ENCODE results near the gene NTN4.
"Not testable (repeated sequence)": the region's sequence is repeated elsewhere in the genome, so short reads cannot be mapped to it uniquely, and the experiment has no call there.

Gene NTN4

DNA sequence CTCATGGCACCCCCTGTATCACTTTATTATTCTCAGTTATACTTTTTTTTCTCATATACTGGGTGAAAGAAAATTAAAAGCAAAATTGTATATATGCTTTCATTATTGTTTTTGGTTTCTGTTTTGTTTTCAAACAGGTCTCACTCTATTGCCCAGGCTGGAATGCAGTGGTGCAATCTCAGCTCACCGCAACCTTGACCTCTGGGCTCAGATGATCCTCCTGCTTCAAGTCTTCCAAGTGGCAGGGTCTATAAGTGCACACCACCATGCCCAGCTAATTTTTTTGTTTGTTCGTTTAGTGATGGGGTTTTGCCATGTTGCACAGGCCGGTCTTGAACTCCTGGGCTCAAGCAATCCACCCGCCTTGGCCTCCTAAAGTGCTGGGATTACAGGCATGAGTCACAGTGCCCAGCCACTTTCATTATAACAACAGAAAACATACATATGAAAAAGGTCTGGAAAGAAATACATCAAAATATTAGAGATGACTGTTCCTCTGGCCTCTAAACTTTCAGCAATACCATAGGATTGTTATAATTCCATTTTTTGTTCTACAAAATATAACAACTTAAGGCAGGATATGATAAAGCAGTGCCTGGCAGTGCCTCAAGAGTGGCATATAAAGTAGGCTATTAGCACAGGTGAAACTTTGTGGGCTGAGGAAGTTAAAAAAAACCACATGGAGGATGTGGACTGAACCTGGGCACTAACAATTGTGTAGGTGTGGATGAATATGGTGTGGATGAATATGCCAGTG, 5.8 kb upstream of the NTN4 start:
- no peak for DNase-seq (ENCODE audit: low read depth)

DNA sequence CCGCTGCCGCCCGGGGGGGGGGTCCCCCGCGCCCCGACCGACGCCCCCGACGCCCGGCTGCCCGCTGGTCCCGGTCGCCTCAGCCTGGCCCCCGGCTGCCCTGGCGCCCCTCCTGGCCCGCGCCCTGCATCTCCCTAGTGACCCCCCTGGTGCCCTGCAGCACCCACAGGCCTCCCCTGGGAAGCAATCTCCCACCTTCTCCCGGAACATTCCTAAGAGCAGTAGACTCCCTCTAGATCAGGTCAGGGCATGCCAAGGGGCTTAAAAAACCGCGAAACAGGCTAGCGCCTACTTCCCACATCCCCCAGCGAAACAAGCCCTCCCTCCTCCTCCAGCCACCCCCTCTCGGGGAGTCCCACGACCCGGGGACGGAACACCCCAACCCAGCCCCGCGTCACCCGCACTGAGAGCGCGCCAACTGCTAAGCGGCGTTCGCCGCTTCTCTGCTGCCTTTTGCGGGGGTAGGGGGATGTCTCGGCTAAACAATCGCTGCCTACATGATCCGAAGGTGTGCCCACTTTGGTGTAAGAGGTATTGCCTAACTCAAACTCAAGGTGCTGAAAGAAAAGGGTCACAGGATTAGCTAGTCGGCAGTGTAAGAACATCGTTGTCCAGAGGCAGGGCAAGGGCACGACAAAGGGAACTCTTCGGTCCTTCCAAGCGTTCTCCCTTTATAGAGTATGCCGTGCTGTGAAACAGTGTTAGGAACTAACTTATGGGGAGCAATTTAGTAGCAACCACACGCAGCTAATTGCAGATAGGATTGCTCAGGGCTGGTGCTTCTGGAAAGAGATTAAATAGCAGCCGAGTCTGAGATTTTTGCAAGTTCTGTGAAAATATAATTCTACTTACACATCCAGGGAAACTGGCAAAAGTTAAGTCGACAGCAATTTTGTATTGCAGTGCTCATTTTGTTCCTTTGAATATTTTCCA, 619 bp upstream of the NTN4 start:
- DNase-seq (ENCODE audit: low read depth), result no peak

DNA sequence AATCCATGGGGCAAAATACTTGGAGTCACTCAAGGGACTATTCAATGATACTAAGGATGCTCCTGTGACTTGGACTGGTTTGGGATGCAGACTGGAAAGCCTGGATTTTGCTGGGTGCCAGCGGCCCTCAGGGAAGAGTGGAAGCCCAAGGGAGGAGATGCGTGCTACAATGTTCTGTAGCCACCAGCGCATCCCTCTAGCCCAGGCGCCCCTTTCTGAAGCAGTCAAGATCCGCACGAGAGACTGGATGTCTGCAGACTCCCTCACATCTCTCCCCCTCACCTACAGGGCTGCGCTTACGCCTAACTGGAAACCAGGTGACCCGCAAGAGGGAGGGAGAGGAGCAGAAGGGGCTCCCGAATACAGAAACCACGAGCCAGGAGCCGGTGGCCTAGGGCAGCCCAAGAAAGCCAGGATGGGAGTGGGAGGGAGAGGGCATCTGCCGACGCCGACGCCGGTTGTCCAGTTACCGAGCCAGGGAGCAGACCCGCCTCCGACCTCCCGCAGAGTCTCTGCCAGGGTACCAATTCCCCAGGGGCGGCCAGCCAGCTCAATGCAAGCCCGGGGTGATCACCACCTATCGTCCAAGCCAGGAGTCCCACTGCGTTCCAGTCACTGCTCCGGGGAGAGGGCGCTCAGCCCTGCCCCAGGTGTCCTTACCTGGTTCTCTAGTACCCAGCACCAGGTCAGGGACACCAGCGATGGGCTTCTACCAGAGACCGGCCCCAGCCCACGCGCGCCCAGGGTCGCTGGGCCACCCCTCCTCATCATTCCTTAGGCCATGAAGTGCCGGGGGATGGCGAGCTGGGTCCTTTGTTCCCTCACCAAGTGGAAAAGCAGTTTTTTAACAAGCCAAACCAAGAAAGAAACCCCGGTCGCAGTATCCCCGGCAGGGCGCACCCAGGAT, 1.2 kb downstream of the NTN4 start:
- DNase-seq (ENCODE audit: low read depth), result no peak

DNA sequence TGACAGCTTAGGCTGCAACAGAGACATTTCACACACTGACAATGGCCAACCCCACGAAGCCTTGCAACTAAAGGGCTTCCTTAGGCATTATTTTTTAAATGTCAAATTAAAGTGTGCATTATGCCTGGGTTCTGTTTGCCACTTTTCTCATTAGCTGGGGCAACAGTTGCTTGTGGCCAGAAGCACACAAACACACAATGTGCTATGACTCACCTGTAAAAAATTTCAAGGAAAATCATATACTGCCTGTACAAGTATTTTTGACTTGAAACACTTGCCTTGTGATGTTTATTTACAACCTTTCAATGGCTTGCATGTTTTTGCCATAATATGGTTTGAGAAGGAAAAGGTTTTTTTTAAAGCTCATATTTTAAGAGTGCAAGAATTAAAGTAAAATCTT, 1.9 kb downstream of the NTN4 start:
- DNase-seq (ENCODE audit: low read depth), result no peak

DNA sequence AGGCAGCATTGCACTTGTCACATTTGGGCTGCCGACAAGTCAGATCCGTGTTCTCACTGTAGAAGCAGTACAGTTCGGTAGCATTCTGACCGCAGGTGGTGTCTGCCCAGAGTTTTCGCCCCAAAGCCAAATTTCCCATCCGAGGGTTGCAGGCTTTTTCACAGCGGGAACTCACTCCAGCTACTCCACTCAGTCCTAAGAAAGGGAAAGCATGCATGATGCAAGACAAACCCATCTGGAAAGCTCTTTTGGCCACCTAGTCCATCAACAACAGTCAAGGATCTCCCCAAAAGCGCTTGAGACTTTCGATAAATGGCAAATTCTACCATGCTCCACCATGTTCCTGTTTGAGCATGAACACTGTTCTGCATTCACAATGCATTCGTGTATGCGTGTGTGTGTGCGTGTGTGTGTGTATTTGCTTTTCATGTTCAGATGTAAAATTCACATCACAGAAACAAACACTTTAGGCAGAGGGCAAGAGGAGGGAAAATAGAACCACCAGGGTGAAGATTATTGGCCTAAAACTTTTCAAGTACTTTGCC, 3.2 kb downstream of the NTN4 start:
- no peak for DNase-seq (ENCODE audit: low read depth)

DNA sequence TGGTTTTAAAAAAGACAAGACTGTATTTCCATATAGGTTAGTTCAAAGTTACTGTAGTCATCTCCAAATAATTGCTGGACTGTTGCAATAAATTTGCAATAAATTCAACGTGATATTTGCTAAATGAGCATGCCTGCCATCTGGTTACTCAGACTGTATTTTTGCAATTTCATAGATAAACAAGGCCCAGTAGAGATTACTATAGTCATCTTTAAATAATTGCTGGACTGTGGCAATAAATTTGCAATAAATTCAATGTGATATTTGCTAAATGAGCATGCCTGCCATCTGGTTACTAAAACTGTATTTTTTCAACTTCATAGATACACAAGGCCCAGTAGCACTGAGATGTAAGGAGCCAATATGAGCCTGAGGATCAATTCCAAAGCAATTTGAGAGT, 5.6 kb downstream of the NTN4 start:
- no peak for DNase-seq (ENCODE audit: low read depth)

DNA sequence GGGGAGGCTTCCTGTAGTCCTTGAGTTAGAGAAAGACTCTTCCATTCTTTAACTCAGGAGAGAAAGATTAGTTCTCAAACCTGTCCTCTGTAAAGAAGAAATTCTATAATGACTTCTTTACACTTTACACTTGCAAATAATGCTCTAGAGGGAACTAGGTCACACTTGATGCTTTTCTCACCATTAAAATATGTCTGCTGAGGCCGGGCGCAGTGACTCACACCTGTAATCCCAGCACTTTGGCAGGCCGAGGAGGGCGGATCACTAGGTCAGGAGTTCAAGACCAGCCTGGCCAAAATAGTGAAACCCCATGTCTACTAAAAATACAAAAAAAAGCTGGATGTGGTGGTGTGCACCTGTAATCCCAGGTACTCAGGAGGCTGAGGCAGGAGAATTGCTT, 6.3 kb downstream of the NTN4 start:
- DNase-seq (ENCODE audit: low read depth), result no peak

DNA sequence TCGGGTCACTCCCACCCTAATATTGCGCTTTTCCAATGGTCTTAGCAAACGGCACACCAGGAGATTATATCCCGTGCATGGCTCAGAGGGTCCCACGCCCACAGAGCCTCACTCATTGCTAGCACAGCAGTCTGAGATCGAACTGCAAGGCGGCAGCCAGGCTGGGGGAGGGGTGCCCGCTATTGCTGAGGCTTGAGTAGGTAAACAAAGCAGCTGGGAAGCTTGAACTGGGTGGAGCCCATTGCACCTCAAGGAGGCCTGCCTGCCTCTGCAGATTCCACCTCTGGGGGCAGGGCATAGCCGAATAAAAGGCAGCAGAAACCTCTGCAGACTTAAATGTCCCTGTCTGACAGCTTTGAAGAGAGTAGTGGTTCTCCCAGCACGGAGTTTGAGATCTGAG, 15.1 kb downstream of the NTN4 start:
- not testable (repeated sequence) for DNase-seq (ENCODE audit: low read depth)

DNA sequence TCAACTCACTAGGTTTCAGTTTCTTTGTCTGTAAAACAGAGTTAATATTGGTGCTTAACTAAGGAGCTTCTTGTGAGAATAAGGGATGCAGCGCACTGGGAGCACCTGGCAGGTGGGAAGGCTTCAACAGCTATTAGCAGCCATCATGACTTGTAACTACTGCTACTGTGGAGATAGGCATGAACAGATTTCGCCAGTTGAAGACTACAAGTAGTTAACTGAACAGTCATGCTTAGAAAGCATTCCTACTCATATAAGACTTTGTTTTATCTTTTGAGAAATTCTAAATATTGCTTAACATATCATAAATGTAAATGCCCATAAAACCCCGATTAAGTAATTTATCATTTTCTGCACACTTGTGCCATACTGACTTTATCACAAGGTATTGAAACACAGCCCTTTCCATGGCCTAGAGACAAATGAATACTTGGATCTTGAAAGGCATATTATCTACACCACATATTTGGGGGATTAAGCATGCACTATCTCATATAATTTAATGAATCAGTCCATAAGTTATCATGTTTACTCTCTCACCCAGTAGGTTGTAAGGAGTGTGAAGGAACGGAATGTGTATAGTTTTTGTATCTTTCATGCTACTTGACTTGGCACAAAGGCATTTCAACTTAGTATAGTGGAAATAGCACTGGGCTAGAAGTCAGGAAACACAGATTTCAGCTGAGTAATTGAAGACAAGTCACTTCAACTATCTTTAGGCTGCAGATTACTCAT, 16.1 kb downstream of the NTN4 start:
- DNase-seq (ENCODE audit: low read depth), result no peak

DNA sequence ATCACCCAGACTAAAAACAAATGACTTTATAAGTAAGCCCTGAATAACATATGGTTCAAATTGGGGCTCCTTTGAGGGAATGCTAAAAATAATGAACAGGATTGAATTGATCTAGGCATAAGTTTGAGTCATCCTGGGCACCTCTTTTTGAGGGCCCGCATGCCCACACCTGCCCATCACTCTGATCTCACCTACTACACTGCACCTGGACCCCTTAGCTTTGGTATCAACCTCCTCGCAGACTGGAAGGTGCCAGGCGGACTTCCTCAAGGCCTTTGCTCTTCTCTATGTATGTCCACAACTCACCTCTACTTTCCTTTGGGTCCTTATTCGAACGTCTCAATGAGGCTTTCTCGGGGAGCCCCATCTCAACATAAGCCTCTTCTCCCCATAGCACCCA, 17.2 kb downstream of the NTN4 start:
- DNase-seq (ENCODE audit: low read depth), result no peak

DNA sequence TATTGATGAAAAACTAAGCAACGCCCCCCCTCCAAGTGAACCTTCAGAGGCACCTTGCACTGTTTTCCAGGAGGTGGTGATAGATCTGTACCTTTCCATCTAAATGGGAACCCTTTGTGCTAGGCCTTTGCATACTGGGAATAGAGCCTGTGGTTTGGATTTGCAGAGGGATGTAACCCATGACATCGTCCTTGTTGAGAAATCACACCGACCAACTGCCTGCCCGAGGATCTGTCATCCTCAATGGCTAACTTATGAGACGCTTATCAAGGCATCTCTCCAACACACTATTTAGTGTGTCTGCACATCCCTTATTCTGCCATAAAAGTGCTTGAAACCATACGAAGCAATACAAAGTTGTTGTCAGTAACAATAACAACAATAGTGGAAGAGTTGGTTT, 22.9 kb downstream of the NTN4 start:
- no peak for DNase-seq (ENCODE audit: low read depth)

DNA sequence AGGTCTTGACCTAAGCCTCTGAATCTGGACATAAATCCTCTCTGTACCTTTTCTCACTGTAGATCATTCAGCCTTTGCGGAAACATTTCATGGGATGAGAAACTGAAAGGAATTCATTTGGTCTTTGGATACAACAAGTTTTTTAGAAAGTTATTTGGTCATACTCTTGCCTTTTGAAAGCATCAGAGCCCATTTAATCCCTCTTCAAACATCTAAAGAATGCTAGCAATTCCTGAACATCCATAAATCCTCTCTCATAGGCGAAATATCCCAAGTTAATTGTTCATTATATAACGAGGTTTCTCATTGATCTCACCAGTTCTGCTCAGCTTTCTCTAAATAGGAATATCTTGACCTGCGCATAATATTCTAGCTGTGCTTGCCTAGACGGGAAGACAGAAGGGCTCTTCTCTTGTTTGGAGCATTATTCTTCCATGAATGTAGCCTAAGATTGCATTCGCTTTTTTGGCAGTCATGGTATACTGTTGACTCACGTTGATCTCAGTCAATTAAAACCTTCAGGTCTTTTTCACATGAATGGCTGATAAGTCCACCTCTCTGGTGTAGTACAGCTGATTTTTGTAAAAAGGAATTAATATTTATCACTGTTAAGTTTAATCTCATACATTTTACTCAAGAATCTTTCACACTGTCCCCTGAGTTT, 24.1 kb downstream of the NTN4 start:
- no peak for DNase-seq (ENCODE audit: low read depth)

DNA sequence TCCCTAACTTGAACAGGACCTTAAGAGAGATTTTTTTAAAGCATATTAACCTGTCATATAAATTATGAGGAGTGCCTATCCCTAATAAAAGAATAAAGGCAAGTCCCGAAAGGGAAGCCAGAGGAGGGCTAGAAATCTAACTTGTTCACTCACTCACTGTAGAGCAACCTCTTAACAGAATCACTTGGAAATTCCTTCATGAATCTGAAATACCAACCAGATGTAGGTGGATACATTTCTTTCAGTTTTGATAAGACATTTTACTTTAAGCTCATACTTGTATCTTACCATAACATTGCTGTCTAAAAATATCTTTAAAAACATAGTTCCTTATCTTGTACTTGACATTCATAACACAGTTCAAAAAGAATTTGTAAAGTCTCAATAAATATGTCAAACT, 25.7 kb downstream of the NTN4 start:
- no peak for DNase-seq (ENCODE audit: low read depth)

DNA sequence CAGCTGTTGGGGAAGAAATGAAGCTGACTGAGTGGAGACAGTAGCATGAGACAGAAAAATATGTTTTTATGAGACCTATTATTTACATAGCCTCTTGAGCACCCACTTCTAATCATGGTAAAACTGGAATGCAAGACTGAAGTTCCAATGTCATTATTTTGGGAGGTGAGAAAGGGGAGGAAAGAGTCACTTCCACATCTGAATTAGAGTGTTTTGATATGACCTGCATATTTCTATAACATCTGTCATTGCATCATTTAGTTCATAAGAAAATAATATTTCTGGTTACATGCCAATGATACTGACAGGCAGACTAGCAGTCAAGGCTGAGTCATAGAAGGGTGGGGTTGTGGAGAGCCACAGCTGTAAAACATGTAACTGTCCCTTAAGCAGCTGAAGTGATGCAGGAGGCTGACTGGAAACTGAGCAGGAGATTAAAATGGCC, 26.7 kb downstream of the NTN4 start:
- no peak for DNase-seq (ENCODE audit: low read depth)

DNA sequence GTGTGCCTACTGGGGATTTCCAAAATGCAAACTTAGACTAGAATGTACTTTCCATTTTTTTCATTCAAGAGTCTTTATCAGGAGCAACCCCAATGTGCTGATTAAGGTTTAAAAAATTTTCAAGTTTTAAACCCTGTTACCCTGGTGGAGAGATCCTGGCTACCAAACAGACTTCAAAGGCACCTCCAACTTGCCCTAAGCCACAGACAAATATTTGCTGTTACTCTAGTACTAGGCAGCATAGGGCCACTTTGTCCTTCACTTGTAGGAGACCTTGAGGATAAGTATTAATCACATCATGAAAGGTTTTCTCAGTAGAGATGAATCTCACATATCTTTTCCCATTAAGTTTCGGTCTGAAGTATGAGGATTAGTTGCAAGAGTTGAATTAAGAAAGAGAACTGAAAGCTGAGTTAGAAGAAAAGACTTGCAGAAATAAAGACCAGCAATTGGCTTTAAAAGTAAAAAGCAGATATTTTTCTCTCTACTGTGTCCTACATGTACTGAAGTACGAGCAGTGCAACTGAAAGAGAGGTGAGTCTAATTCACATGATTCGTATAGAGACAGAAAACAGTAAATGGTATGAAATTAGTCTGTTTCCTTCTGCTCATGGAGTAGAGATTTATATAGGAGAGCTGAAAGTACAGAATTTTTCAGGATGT, 28.3 kb downstream of the NTN4 start:
- DNase-seq (ENCODE audit: low read depth), result no peak

DNA sequence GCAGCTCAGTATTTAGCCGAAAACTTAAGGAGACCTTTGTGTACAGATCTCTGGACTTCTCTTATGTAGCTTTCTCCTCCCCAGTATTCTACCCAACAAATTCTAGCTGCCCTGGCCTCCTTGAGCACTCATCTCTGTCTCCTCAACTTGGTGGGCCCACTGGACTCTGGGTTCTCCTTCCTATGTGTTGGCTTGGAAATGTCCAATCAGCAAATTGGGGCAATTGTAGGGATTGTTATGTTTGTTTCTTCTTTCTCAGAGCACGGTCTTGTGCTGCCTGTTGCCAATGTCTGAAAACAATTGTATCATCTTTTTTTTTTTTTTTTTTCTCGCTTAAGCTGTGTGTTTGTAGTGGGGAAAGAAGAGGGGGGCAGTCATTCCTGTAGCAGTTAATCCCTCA, 30.2 kb downstream of the NTN4 start:
- DNase-seq (ENCODE audit: low read depth), result no peak

DNA sequence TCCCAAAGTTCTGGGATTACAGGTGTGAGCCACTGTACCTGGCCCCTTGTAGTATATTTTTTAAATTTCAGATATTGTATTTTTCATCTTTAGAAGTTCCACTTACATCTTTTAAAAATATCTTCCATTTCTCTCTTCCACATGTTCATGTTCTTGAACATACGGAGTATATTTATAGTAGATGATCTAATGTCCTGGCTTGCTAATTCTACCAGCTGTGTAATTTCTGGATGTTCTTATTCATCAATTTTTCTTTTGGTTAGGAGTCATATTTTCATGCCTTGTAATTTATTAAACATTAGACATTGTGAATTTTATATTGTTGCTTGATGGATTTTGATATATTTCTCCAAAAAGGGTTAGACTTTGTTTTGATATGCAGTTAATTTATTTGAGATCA, 30.8 kb downstream of the NTN4 start:
- DNase-seq (ENCODE audit: low read depth), result no peak

DNA sequence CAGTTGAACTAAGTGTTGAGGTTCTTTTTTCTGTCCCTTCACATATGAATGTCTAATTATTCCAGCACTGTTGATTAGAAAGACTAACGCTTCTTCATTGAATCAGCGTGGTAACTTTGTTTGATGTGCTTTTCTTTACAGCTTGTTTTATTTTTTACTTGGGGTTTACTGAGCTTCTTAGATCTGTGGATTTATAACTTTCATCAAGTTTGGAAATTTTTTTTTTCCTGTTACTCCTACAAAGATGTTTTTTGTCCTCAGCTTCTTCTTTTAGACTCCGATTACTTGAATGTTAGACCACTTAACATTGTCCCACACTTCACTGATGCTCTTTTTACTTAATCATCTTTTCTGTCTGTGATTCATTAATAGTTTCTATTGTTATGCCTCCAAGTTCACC, 31.5 kb downstream of the NTN4 start:
- no peak for DNase-seq (ENCODE audit: low read depth)

DNA sequence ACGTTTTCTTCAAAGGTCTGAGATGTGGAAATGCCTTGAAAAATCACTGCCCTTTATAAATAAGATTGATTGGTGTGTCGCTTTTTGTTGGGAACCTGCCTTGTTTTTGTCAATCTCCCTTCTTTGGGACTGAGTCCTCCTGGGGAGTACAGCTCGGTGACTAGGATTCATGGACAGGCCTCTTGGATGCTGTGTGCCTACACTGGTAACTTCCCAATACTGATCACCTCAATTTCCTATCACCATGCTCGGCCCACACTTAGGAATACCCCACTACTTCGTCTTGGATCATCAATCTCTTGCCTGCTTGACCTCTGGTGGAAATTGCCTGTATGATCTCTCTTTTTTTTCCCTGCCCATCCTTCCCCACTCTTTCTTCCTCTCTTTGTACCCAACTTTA, 34.2 kb downstream of the NTN4 start:
- no peak for DNase-seq (ENCODE audit: low read depth)

DNA sequence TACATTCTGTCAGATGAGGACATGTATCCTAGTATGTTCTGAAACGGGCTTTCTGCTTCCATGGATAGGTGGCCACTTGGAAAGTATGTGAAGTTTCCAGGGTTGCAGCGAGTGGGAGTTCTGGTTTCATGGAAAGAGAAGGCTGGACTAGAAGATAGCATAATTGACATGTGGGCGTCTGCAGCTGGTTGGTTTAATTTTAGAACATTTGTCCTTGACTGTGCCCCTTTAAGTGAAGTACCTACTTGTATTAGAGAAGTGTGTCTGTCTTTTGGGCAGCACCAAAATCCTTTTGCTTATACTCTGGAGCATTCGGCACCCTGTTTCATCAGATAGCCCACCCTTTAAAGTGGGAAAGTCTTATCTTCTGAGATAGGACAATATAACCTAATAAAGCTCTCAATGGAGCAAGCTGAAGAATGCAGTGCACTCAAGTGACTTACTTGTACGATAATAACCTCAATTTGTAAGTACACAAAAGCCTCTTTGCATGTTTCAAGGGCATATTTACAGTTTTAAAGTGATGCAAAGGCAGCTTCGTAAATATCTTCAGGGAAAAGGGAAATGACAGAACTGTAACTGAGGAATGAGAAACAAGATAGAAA, 35.2 kb downstream of the NTN4 start:
- DNase-seq (ENCODE audit: low read depth), result no peak
